ENCODE measurements around the gene PDZD2.

The PDZD2 gene

DNA sequence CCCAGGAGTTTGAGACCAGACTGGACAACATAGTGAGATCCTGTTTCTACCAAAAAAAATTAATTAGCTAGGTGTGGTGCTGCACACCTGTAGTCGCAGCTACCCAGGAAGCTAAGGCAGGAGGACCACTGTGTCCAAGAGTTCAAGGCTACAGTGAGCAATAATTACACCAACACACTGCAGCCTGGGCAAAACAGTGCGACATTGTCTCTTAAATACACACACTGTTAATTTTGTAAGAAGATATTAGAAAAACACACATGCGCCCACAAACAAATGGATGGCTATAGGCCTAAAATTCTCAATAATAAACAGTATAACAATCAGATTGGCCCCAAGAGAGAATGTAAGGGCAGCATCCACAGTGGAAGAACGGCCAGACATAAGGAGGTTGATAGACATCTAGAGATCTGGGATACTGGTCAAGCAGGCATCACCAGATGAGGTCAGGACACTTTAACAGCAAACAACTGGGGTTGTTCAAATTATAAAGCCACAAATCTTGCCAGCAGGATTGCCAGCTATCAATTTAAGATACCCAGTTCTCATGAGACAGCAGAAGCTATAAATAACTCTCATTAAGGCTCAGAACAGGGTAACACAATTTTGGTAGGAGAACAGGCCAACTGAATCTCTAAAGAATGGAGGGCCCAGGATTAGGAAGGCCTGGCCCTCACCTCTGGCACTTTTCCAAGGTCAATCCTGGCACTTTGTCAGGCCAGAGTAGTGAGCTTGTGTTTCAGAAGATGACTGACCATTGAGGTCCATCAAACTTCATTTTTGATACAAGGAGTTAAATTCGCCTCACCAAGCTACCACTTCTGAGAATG lies 505.7 kb downstream of the PDZD2 start:
- TF ChIP-seq, protein P1, sequence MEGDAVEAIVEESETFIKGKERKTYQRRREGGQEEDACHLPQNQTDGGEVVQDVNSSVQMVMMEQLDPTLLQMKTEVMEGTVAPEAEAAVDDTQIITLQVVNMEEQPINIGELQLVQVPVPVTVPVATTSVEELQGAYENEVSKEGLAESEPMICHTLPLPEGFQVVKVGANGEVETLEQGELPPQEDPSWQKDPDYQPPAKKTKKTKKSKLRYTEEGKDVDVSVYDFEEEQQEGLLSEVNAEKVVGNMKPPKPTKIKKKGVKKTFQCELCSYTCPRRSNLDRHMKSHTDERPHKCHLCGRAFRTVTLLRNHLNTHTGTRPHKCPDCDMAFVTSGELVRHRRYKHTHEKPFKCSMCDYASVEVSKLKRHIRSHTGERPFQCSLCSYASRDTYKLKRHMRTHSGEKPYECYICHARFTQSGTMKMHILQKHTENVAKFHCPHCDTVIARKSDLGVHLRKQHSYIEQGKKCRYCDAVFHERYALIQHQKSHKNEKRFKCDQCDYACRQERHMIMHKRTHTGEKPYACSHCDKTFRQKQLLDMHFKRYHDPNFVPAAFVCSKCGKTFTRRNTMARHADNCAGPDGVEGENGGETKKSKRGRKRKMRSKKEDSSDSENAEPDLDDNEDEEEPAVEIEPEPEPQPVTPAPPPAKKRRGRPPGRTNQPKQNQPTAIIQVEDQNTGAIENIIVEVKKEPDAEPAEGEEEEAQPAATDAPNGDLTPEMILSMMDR (IDR thresholded peaks at IDR 0.05; ENCODE audit: extremely low read depth, insufficient read depth, missing control alignments): no peak
- DNase-seq (ENCODE audit: low spot score): no peak
- in situ Hi-C loops (cut with MboI; ENCODE audit: low pct_unique_long_range_greater_than_20kb, low sequenced_read_pairs, unreplicated experiment): no loop called here

DNA sequence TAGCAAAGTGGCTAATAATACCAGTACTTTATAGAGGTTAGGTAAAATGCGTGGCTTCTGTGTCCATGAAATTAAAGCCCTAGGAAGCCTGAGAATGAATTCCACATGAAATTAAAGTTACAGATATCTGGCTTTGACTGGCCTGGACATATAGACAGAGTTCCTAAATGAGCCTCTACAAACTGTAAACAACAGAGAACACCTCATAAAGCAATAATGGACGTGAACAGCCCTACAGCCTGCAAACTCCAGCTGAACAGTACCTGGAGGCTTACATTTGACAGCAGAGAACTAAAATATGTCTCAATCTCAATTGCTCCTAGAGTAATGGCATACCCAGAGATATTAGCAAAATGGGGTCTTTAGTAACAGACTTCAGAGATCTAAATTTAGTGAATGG lies 506.4 kb downstream of the PDZD2 start:
- DNase-seq (ENCODE audit: low spot score): no peak
- in situ Hi-C loops (cut with MboI; ENCODE audit: low pct_unique_long_range_greater_than_20kb, low sequenced_read_pairs, unreplicated experiment): no loop called here
- TF ChIP-seq, protein P1 (IDR thresholded peaks at IDR 0.05; ENCODE audit: extremely low read depth, insufficient read depth, missing control alignments): no peak

DNA sequence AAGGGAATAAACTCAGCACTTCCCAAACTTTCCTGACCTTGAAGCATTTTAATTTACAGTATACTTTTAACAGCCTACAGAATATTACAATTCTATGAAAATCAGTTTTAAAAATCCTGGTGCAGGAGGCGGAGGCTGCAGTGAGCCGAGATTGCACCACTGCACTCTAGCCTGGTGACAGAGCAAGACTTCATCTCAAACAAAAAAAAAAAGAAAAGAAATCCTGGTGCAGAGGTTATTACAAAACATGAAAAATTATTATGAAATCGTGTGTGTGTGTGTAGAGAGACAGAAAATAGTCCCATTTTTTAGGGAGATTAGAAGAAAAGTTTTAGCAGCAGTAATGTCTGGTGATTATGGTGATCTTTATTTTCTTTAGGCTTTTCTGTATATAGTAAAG lies 508.3 kb downstream of the PDZD2 start:
- DNase-seq (ENCODE audit: low spot score): no peak
- TF ChIP-seq, protein P1 (IDR thresholded peaks at IDR 0.05; ENCODE audit: extremely low read depth, insufficient read depth, missing control alignments): no peak
- in situ Hi-C loops (cut with MboI; ENCODE audit: low pct_unique_long_range_greater_than_20kb, low sequenced_read_pairs, unreplicated experiment): no loop called here

DNA sequence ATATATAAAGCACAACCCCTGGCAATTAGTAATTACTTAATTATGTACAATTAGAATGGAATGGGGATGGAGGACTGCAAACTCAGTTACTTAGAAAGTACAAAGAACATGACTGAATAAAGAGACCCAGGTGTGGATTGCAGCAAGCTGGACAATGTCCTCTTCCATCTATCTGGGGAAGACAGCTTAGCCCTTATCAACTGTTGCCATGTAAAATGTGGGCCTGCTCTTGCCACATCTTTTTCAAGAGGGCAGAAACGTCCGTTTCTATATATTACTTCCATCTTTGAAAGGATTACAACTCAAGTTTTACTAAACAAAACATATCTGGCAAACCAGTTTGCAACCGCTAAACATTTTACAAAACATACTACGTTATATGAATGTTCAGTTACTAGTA lies 509.0 kb downstream of the PDZD2 start:
- in situ Hi-C loops (cut with MboI; ENCODE audit: low pct_unique_long_range_greater_than_20kb, low sequenced_read_pairs, unreplicated experiment): no loop called here
- DNase-seq (ENCODE audit: low spot score): no peak
- TF ChIP-seq, protein P1 (IDR thresholded peaks at IDR 0.05; ENCODE audit: extremely low read depth, insufficient read depth, missing control alignments): no peak

DNA sequence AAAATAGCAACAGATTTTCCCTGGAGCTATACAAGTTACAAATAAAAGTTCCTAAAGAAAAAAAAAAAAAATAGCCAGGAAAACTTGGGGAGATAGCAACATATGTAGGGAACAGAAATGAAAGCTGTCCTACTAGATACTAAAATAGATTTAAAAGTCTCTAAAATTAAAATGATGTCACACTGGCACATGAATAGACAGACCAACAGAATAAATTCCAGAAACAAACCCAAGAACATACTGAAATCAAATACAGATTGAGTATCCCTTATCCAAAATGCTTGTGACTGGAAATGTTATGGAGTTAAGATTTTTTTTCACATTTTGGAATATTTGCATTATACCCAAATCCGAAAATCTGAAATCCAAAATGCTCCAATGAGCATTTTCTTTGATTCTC lies 511.4 kb downstream of the PDZD2 start:
- in situ Hi-C loops (cut with MboI; ENCODE audit: low pct_unique_long_range_greater_than_20kb, low sequenced_read_pairs, unreplicated experiment): no loop called here

DNA sequence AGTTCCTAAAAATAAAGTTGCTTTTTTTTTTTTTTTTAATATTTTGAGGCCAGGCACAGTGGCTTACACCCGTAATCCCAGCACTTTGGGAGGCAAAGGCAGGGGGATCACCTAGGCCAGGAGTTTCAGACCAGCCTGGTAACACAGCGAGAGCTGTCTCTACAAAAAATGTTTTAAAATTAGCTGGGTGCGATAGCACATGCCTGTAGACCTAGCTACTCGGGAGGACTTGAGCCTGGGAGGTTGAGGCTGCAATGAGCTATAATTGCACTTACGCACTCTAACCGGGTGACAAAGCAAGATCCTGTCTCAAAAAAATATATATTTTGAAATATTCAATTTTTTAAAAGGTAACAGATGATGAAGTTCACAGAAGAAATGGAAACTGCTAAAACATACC lies 512.3 kb downstream of the PDZD2 start:
- no peak for DNase-seq (ENCODE audit: low spot score)
- TF ChIP-seq, protein P1 (IDR thresholded peaks at IDR 0.05; ENCODE audit: extremely low read depth, insufficient read depth, missing control alignments): no peak
- in situ Hi-C loops (cut with MboI; ENCODE audit: low pct_unique_long_range_greater_than_20kb, low sequenced_read_pairs, unreplicated experiment): no loop called here

More for the DNA sequence above, 511.4 kb downstream of the PDZD2 start:
- TF ChIP-seq, protein P1 (IDR thresholded peaks at IDR 0.05; ENCODE audit: extremely low read depth, insufficient read depth, missing control alignments): no peak
- no peak for DNase-seq (ENCODE audit: low spot score)

All from GM13977 (cell line).